A549 (cell line): ENCODE results near the gene ARHGAP28.

Experiments used
- CEBPB ChIP-seq, 2 experiments: fragments of >200 bp in 1 of 2; sonication (Bioruptor Twin) in 1 of 2; formaldehyde crosslinking in 1 of 2; IDR thresholded peaks; 2 replicates each; pipeline ENCODE4 v1.6.1; 2012 to 2016
- FOSL2 ChIP-seq, 2 experiments: fragments of 450-650 bp in 1 of 2; fragments of >200 bp in 1 of 2; sonication (Bioruptor Twin) in 1 of 2; formaldehyde crosslinking; IDR thresholded peaks; 2 replicates each; pipeline versions ENCODE4 v1.5.0 to v1.6.1; 2016 to 2020; ENCODE audit warnings: mild to moderate bottlenecking in 1 of 2, moderate library complexity in 1 of 2
- JUNB ChIP-seq: fragments of >200 bp; sonication (Bioruptor Twin); formaldehyde crosslinking; IDR thresholded peaks from 2 replicates; pipeline ENCODE4 v1.6.1; 2016
- MYC ChIP-seq: IDR thresholded peaks from 2 replicates; pipeline ENCODE4 v1.6.1; 2012; ENCODE audit warnings: mild to moderate bottlenecking, inconsistent platforms, low read length, improper control_type of control experiment, borderline replicate concordance
- POLR2A ChIP-seq: IDR thresholded peaks from 2 replicates; pipeline ENCODE4 v1.6.1; 2012; ENCODE audit warnings: mild to moderate bottlenecking, low read length
- RAD21 ChIP-seq, 2 experiments: fragments of >200 bp in 1 of 2; sonication (Bioruptor Twin) in 1 of 2; formaldehyde crosslinking in 1 of 2; IDR thresholded peaks in 1 of 2; conservative IDR thresholded peaks in 1 of 2; 2 replicates in 1 of 2; 3 replicates in 1 of 2; pipeline ENCODE4 v1.6.1; 2012 to 2018; ENCODE audit warnings: inconsistent platforms in 1 of 2
- RFX5 ChIP-seq: fragments of 450-650 bp; IDR thresholded peaks from 2 replicates; pipeline ENCODE4 v1.7.1; 2014; ENCODE audit warnings: antibody characterized with exemption, mild to moderate bottlenecking, moderate library complexity
- SREBF2 ChIP-seq: fragments of 450-650 bp; IDR thresholded peaks from 2 replicates; pipeline ENCODE4 v1.6.1; 2014; ENCODE audit warnings: mild to moderate bottlenecking, moderate library complexity
- TF ChIP-seq, protein P1 (sequence below): fragments of >200 bp; sonication (Bioruptor Twin); formaldehyde crosslinking; IDR thresholded peaks from 3 replicates; pipeline ENCODE4 v1.5.1; 2016
- TF ChIP-seq, protein P2 (sequence below): IDR thresholded peaks from 2 replicates; pipeline ENCODE4 v1.6.1; 2012

DNA sequence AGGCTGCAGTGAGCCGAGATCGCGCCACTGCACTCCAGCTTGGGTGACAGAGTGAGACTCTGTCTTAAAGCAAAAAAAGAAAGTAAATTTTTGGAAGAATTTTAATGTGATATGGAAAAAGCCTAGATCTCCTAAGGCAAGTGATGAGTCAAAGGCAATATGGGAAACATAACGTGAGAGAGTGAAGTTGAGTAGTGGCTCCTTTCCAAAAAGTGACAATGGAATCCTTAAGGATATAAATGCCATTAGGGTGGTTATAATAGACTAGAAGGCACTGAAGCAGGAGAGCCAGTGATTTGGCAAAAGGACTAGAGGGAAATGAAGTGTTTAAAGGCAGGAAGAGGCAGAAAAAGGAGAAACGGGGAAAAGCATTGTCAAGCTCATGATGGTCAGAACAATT lies 25.6 kb downstream of the ARHGAP28 start:
- TF ChIP-seq POLR2A, result no peak
- TF ChIP-seq CEBPB (IDR thresholded peaks at IDR 0.05), result no peak
- TF ChIP-seq, protein P1, sequence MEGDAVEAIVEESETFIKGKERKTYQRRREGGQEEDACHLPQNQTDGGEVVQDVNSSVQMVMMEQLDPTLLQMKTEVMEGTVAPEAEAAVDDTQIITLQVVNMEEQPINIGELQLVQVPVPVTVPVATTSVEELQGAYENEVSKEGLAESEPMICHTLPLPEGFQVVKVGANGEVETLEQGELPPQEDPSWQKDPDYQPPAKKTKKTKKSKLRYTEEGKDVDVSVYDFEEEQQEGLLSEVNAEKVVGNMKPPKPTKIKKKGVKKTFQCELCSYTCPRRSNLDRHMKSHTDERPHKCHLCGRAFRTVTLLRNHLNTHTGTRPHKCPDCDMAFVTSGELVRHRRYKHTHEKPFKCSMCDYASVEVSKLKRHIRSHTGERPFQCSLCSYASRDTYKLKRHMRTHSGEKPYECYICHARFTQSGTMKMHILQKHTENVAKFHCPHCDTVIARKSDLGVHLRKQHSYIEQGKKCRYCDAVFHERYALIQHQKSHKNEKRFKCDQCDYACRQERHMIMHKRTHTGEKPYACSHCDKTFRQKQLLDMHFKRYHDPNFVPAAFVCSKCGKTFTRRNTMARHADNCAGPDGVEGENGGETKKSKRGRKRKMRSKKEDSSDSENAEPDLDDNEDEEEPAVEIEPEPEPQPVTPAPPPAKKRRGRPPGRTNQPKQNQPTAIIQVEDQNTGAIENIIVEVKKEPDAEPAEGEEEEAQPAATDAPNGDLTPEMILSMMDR, result no peak
- TF ChIP-seq FOSL2 (IDR thresholded peaks at IDR 0.05), result no peak
- no peak for TF ChIP-seq FOSL2 (CRISPR knock-in tag; IDR thresholded peaks at IDR 0.05)
- no peak for TF ChIP-seq MYC
- TF ChIP-seq, protein P2, sequence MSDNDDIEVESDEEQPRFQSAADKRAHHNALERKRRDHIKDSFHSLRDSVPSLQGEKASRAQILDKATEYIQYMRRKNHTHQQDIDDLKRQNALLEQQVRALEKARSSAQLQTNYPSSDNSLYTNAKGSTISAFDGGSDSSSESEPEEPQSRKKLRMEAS, result no peak
- no peak for TF ChIP-seq SREBF2
- no peak for TF ChIP-seq RFX5
- TF ChIP-seq RAD21 (conservative IDR thresholded peaks at IDR 0.05 in 1 of 2, IDR thresholded peaks at IDR 0.05 in 1 of 2), result no peak
- TF ChIP-seq JUNB, result no peak
